Common myeloid progenitor, CD34-positive (primary cell): ENCODE data around the gene MTAP.

Source experiments
- CTCF ChIA-PET: fragments of 350-600 bp; sonication (Branson Sonifier 250); formaldehyde crosslinking; loops from one replicate; lab custom pipeline; 2021; ENCODE audit warnings: antibody characterized with exemption; lab: Charles Lee
- POLR2A ChIA-PET: fragments of 350-600 bp; sonication (Branson Sonifier 250); formaldehyde crosslinking; loops from one replicate; lab custom pipeline; 2021; ENCODE audit warnings: antibody characterized with exemption; lab: Charles Lee
- DNase-seq, 3 donors: peaks; one replicate each; pipeline versions ENCODE4 v3.0.0 to v3.0.0-alpha.2; 2013
- H3K27ac ChIP-seq, 2 experiments: 1 replicate in 1 of 2; 2 replicates in 1 of 2; pipeline ENCODE4 v1.7.0; 2013; ENCODE audit warnings: inconsistent platforms in 2 of 2, low read length in 2 of 2, mild to moderate bottlenecking in 2 of 2, low read depth in 1 of 2, moderate library complexity in 1 of 2; ENCODE audit not compliant: severe bottlenecking in 2 of 2, insufficient read depth in 1 of 2, poor library complexity in 1 of 2
- H3K27me3 ChIP-seq, 5 experiments: replicated peaks in 2 of 5; 1 replicate in 3 of 5; 2 replicates in 2 of 5; pipeline versions ENCODE4 v1.6.1 to v1.7.0; 2013; ENCODE audit warnings: low read length in 4 of 5, mild to moderate bottlenecking in 2 of 5, moderate library complexity in 2 of 5, inconsistent platforms in 1 of 5; ENCODE audit not compliant: insufficient read depth in 5 of 5, control insufficient read depth in 4 of 5
- H3K36me3 ChIP-seq, 4 experiments: 1 replicate in 2 of 4; 2 replicates in 2 of 4; pipeline versions ENCODE4 v1.6.1 to v1.7.0; 2013; ENCODE audit warnings: low read length in 3 of 4, control low read depth in 1 of 4, mild to moderate bottlenecking in 1 of 4; ENCODE audit not compliant: control insufficient read depth in 4 of 4, insufficient read depth in 4 of 4
- H3K4me1 ChIP-seq, 4 experiments: 1 replicate in 3 of 4; 2 replicates in 1 of 4; pipeline versions ENCODE4 v1.6.1 to v1.7.1; 2013; ENCODE audit warnings: low read length in 3 of 4, mild to moderate bottlenecking in 3 of 4, control low read depth in 1 of 4, inconsistent platforms in 1 of 4, moderate library complexity in 1 of 4; ENCODE audit not compliant: control insufficient read depth in 4 of 4, insufficient read depth in 4 of 4; ENCODE audit errors: control extremely low read depth in 1 of 4
- H3K4me3 ChIP-seq, 7 experiments: 1 replicate in 4 of 7; 2 replicates in 3 of 7; pipeline versions ENCODE4 v1.5.1 to v1.7.0; 2013; ENCODE audit warnings: mild to moderate bottlenecking in 7 of 7, low read length in 6 of 7, moderate library complexity in 6 of 7, inconsistent platforms in 2 of 7, low read depth in 2 of 7, control low read depth in 1 of 7; ENCODE audit not compliant: insufficient read depth in 4 of 7, control insufficient read depth in 1 of 7; ENCODE audit errors: extremely low read depth in 1 of 7
- H3K9me3 ChIP-seq, 5 experiments: 1 replicate in 4 of 5; 2 replicates in 1 of 5; pipeline versions ENCODE4 v1.6.1 to v1.7.1; 2013; ENCODE audit warnings: low read length in 4 of 5, mild to moderate bottlenecking in 2 of 5, inconsistent platforms in 1 of 5, low read depth in 1 of 5, moderate library complexity in 1 of 5; ENCODE audit not compliant: control insufficient read depth in 4 of 5, insufficient read depth in 2 of 5; ENCODE audit errors: control extremely low read depth in 1 of 5
- WGBS: methylation state at CpG from one replicate; pipeline ENCODE4 v1.1.5; 2013; ENCODE audit not compliant: insufficient coverage; 5-methylcytosine and 5-hydroxymethylcytosine counted together

Gene MTAP

DNA sequence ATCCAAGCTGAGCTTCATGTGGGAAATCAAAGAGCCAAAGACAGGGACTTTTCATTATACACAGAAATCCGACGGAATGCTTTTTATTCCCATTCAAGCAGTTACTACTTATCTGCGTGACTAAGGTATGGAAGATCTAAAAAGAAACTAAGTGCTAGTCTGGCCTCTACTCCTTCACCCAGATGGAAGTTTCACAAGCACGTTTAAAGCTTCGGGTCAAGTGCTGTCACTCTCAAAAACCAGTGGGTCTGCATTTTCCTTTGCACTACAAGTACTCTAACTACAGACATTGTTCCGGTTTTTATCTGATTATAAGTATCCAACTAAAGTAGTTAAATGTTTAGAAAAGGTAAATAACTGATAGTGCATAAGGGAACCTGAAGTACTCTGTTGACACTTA, 13.7 kb upstream of the MTAP start:
- Histone ChIP-seq H3K27me3 (peaks cover 0 to 9% (median 0%) of the 10 kb centered on the region in 5 experiments), H3K27ac (no peak overlapping the region), H3K4me3 (no peak overlapping the region), H3K36me3 (no peaks in the 10 kb centered on the region), H3K9me3 (no peaks in the 10 kb centered on the region), H3K4me1 (no peaks in the 10 kb centered on the region)
- no peak for DNase-seq
- ChIA-PET POLR2A (no interaction called here), CTCF (interaction anchor here (0.6 to 3.0 kb wide), 20 partner anchors 8 to 553 kb away, joined by 3 to 22 read pairs (median 4); partner anchors contain the start of gene IFNE)
- WGBS: 75% methylated on average over 5 of the region's 6 CpGs

GRCh38 chr9:21789541-21790037, 12.8 kb upstream of the MTAP start:
- Histone ChIP-seq H3K4me1 (no peaks in the 10 kb centered on the region), H3K9me3 (no peaks in the 10 kb centered on the region), H3K27ac (no peak overlapping the region), H3K4me3 (peak overlapping the region in 5 of 7 experiments; percentile 32 to 70 (median 51)), H3K36me3 (no peaks in the 10 kb centered on the region), H3K27me3 (peaks cover 0 to 11% (median 2%) of the 10 kb centered on the region in 5 experiments)
- peak; percentile 90 to 92 (median 91) for DNase-seq
- no CpG with 5 or more reads among the region's 2 CpGs for WGBS
- ChIA-PET POLR2A (no interaction called here), CTCF (interaction anchor here (0.8 to 3.0 kb wide), 9 partner anchors 9 to 554 kb away, joined by 3 to 18 read pairs (median 3); no protein-coding TSS in a partner anchor)

DNA sequence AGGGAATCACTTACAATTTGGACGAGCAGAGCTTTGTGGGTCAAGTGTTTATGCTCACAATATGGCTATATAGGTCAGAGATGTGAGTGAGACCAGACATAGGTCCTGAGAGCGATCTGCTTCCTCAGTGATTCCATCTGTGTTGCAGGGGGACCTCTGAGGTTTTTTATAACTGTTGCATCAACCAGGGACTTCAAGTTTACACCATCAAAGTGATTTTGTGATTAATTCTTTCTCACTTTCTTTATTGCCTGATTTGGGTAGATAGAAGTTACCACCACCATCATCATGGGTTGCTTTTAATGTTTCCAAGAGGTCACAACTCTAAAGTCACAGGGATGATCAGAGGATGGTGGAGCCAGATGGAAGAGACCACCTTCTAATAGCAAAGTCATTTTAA, 7.0 kb upstream of the MTAP start:
- no peak overlapping the region for H3K4me3 ChIP-seq
- H3K36me3 ChIP-seq: no peaks in the 10 kb centered on the region
- peaks cover 5 to 30% (median 10%) of the 10 kb centered on the region in 5 experiments for H3K27me3 ChIP-seq
- no peaks in the 10 kb centered on the region for H3K4me1 ChIP-seq
- CTCF ChIA-PET: interaction anchor here (1.2 to 1.3 kb wide), 2 partner anchors 324 to 330 kb away, joined by 3 read pairs; no protein-coding TSS in a partner anchor
- H3K9me3 ChIP-seq: no peaks in the 10 kb centered on the region
- no peak for DNase-seq
- 88% methylated on average over 1 of the region's 2 CpGs for WGBS
- H3K27ac ChIP-seq: no peak overlapping the region
- POLR2A ChIA-PET: no interaction called here

- DNase-seq: no peak
- Histone ChIP-seq H3K4me1 (peaks cover under 1 to 7% (median 4%) of the 10 kb centered on the region in 4 experiments), H3K27ac (no peak overlapping the region), H3K4me3 (no peak overlapping the region), H3K9me3 (no peaks in the 10 kb centered on the region), H3K36me3 (no peaks in the 10 kb centered on the region), H3K27me3 (peaks cover 5 to 28% (median 10%) of the 10 kb centered on the region in 5 experiments)
- POLR2A ChIA-PET: no interaction called here
- CTCF ChIA-PET: interaction anchor here (1.3 kb wide), 1 partner anchor 325 kb away, joined by 3 read pairs; no protein-coding TSS in a partner anchor
- WGBS: 95% methylated on average over 2 of the region's 3 CpGs
These were observed 5.7 kb upstream of the MTAP start for GRCh38 chr9:21796768-21797167.

DNA sequence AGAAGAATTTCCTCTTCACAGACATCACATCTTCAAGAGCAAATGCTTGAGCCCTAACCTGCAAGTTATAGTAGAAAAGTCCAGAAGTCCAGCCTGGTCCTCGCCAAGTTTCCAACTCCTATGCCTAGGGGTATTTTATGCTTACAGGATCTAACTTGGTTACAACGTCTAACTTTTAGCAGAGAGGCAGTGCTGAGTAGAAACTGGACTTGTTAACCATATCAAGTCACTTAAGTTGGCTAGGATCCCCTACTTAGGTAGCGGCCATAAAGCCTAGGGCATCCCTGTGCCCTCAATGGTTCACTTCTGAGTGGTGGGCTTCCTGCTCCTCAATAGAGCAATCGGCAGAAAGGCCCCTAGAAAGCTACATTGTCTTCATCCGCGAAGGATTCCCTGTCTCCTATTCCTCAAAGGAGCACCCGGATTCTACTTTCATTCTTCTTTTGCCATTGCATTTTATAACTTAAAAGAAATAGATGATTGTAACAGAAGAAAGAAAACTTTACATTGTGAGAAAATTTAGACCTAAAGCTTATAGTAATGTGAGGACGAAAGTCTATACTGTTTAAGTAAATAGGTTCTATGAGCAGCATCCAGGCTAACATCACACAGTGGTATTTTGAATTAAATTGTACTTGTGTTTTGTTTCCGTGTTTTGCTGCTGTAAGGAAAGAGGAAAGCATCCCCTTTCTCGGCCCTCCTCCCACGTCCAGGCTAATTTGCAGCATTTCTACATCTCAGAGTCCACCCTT, 1.3 kb upstream of the MTAP start:
- DNase-seq: no peak
- CTCF ChIA-PET: interaction anchor here (1.6 to 6.2 kb wide), 3 partner anchors 12 to 206 kb away, joined by 5 to 29 read pairs (median 5); no protein-coding TSS in a partner anchor
- POLR2A ChIA-PET: no interaction called here
- H3K9me3 ChIP-seq: no peaks in the 10 kb centered on the region
- WGBS: 97% methylated on average over 3 of the region's 11 CpGs
- H3K4me3 ChIP-seq: peak overlapping the region in 4 of 7 experiments; percentile 77 to 91 (median 86)
- no peak overlapping the region for H3K27ac ChIP-seq
- peaks cover 10 to 25% (median 20%) of the 10 kb centered on the region in 4 experiments for H3K4me1 ChIP-seq
- H3K27me3 ChIP-seq: peaks cover 0 to 14% (median 6%) of the 10 kb centered on the region in 5 experiments
- peaks cover 0 to 7% (median 0%) of the 10 kb centered on the region in 4 experiments for H3K36me3 ChIP-seq

- Histone ChIP-seq H3K27ac (peak overlapping the region in 1 of 2 experiments; percentile 30), H3K27me3 (peaks cover 0 to 10% (median 0%) of the 10 kb centered on the region in 5 experiments), H3K9me3 (no peaks in the 10 kb centered on the region), H3K4me1 (peaks cover 10 to 25% (median 20%) of the 10 kb centered on the region in 4 experiments), H3K36me3 (peaks cover 0 to 13% (median under 1%) of the 10 kb centered on the region in 4 experiments), H3K4me3 (peak overlapping the region; percentile 64 to 91 (median 83))
- ChIA-PET POLR2A (no interaction called here), CTCF (interaction anchor here (1.0 to 6.2 kb wide), 4 partner anchors 11 to 206 kb away, joined by 3 to 29 read pairs (median 5); no protein-coding TSS in a partner anchor)
- 19% methylated on average over 34 of the region's 37 CpGs for WGBS
- DNase-seq: peak in 1 of 3 donors; percentile 4
These were observed 586 bp upstream of the MTAP start for GRCh38 chr9:21801683-21802417.
